Suprapubic skin (tissue), 4 donors: ENCODE data around the gene MED31. TPM values are rescaled to one million over a fixed set of nuclear protein-coding genes. Genes with fewer than 3 reads are reported as not detected.

Experiments used
- DNase-seq, 2 donors: peaks; one replicate each; pipeline ENCODE4 v3.0.0-alpha.2; 2019; ENCODE audit warnings: low spot score in 2 of 2
- H3K27ac ChIP-seq: fragments of 200-600 bp; sonication (generic); one replicate; pipeline ENCODE4 v1.5.1; 2019
- H3K27me3 ChIP-seq: fragments of 200-600 bp; sonication (generic); one replicate; pipeline ENCODE4 v1.5.1; 2019
- H3K36me3 ChIP-seq: fragments of 200-600 bp; sonication (generic); one replicate; pipeline ENCODE4 v1.5.1; 2019
- H3K4me1 ChIP-seq: fragments of 200-600 bp; sonication (generic); one replicate; pipeline ENCODE4 v1.5.1; 2019
- H3K4me3 ChIP-seq: fragments of 200-600 bp; sonication (generic); one replicate; pipeline ENCODE4 v1.5.1; 2019; ENCODE audit warnings: mild to moderate bottlenecking
- H3K9me3 ChIP-seq: fragments of 200-600 bp; sonication (generic); one replicate; pipeline ENCODE4 v1.5.1; 2019
- CTCF ChIP-seq, 2 donors: fragments of 200-600 bp in 1 of 2; fragments of 450-650 bp in 1 of 2; sonication (generic) in 1 of 2; IDR thresholded peaks; one replicate each; pipeline ENCODE4 v1.5.1; 2016 to 2019; ENCODE audit warnings: antibody characterized with exemption in 2 of 2, mild to moderate bottlenecking in 1 of 2, moderate library complexity in 1 of 2
- EP300 ChIP-seq: sonication (generic); formaldehyde crosslinking; IDR thresholded peaks from one replicate; pipeline ENCODE4 v1.6.1; 2017; ENCODE audit warnings: antibody characterized with exemption
- POLR2A ChIP-seq, 2 donors: fragments of 450-650 bp; IDR thresholded peaks; one replicate each; pipeline ENCODE4 v1.6.1; 2017; ENCODE audit warnings: antibody characterized with exemption in 2 of 2, mild to moderate bottlenecking in 2 of 2, moderate library complexity in 2 of 2
- POLR2AphosphoS5 ChIP-seq, 3 donors: sonication (generic); formaldehyde crosslinking; IDR thresholded peaks; one replicate each; pipeline ENCODE4 v1.6.1; 2017; ENCODE audit warnings: antibody characterized with exemption in 3 of 3
- WGBS: methylation state at CpG from one replicate; pipeline ENCODE4 v1.1.5; 2018; 5-methylcytosine and 5-hydroxymethylcytosine counted together
- total RNA-seq, 4 donors: library from RNA; depleted of rRNA; stranded (reverse); fragments of >200 nt; gene quantifications; one replicate each; pipeline ENCODE4 v1.1.0, GENCODE V29; 2016

The MED31 gene
- total RNA-seq, 4 donors from 2014 or later = 9.3 to 19.2 (median 12.9) TPM

- Histone ChIP-seq H3K4me1 (peaks cover 49% of the 10 kb centered on the region), H3K27me3 (no peaks in the 10 kb centered on the region), H3K27ac (no peak overlapping the region), H3K4me3 (no peak overlapping the region), H3K9me3 (no peaks in the 10 kb centered on the region), H3K36me3 (peaks cover 35% of the 10 kb centered on the region)
- no peak for DNase-seq
- no peak for TF ChIP-seq CTCF (IDR thresholded peaks at IDR 0.05)
- TF ChIP-seq EP300 = no peak
- TF ChIP-seq POLR2A (IDR thresholded peaks at IDR 0.05) = no peak
- TF ChIP-seq POLR2AphosphoS5 (IDR thresholded peaks at IDR 0.05) = no peak
Observed at GRCh38 chr17:6648181-6648580, 3.2 kb downstream of the MED31 start.

GRCh38 chr17:6643451-6644125 lies 7.8 kb downstream of the MED31 start:
- H3K36me3 ChIP-seq = peaks cover 32% of the 10 kb centered on the region
- 39% methylated on average over 5 of the region's 5 CpGs for WGBS

GRCh38 chr17:6642592-6642991 lies 8.8 kb downstream of the MED31 start:
- no peak for DNase-seq
- no peaks in the 10 kb centered on the region for H3K9me3 ChIP-seq
- H3K36me3 ChIP-seq = peaks cover 22% of the 10 kb centered on the region
- H3K4me3 ChIP-seq = no peak overlapping the region
- 36% methylated on average over 2 of the region's 2 CpGs for WGBS
- peaks cover 66% of the 10 kb centered on the region for H3K4me1 ChIP-seq
- TF ChIP-seq POLR2AphosphoS5 (IDR thresholded peaks at IDR 0.05) (no peak), CTCF (IDR thresholded peaks at IDR 0.05) (no peak), POLR2A (IDR thresholded peaks at IDR 0.05) (no peak), EP300 (no peak)
- H3K27me3 ChIP-seq = no peaks in the 10 kb centered on the region
- H3K27ac ChIP-seq = peak overlapping the region; percentile 4

More at GRCh38 chr17:6643451-6644125, 7.8 kb downstream of the MED31 start:
- Histone ChIP-seq H3K4me1 (peaks cover 57% of the 10 kb centered on the region), H3K27me3 (no peaks in the 10 kb centered on the region), H3K9me3 (no peaks in the 10 kb centered on the region), H3K4me3 (no peak overlapping the region), H3K27ac (no peak overlapping the region)
- TF ChIP-seq CTCF (IDR thresholded peaks at IDR 0.05) (no peak), POLR2AphosphoS5 (IDR thresholded peaks at IDR 0.05) (no peak), POLR2A (IDR thresholded peaks at IDR 0.05) (no peak)
- DNase-seq = no peak

GRCh38 chr17:6641247-6641863 lies 10.1 kb downstream of the MED31 start:
- DNase-seq = no peak
- 4% methylated on average over 16 of the region's 20 CpGs for WGBS
- Histone ChIP-seq H3K9me3 (no peaks in the 10 kb centered on the region), H3K4me3 (peak overlapping the region; percentile 89), H3K27ac (peak overlapping the region; percentile 86), H3K4me1 (peaks cover 61% of the 10 kb centered on the region), H3K36me3 (peaks cover 17% of the 10 kb centered on the region), H3K27me3 (no peaks in the 10 kb centered on the region)
- TF ChIP-seq CTCF (IDR thresholded peaks at IDR 0.05) = no peak
- no peak for TF ChIP-seq POLR2A (IDR thresholded peaks at IDR 0.05)
- no peak for TF ChIP-seq POLR2AphosphoS5 (IDR thresholded peaks at IDR 0.05)
- TF ChIP-seq EP300 = no peak

- WGBS = 0% methylated on average over 2 of the region's 52 CpGs
- peaks cover 10% of the 10 kb centered on the region for H3K36me3 ChIP-seq
- peak; percentile 76 to 86 (median 81) for TF ChIP-seq POLR2AphosphoS5 (IDR thresholded peaks at IDR 0.05)
- TF ChIP-seq CTCF (IDR thresholded peaks at IDR 0.05) = no peak
- peak; percentile 15 to 78 for TF ChIP-seq POLR2A (IDR thresholded peaks at IDR 0.05)
- no peak for TF ChIP-seq EP300
- no peaks in the 10 kb centered on the region for H3K9me3 ChIP-seq
- peaks cover 61% of the 10 kb centered on the region for H3K4me1 ChIP-seq
- H3K27ac ChIP-seq = peak within 1 kb of the TSS; percentile 86
- peak; percentile 94 to 96 for DNase-seq
- H3K27me3 ChIP-seq = no peaks in the 10 kb centered on the region
- H3K4me3 ChIP-seq = peak within 1 kb of the TSS; percentile 89
Observed at GRCh38 chr17:6640536-6641246, 10.7 kb downstream of the MED31 start, which contains the start of the genes KIAA0753 and TXNDC17. Gene KIAA0753 (minus strand): TSS chr17:6640711. CDS start chr17:6635103, 5,608 bp downstream. Gene TXNDC17 (plus strand): TSS chr17:6641060. CDS start chr17:6641083, 23 bp downstream.
